AG09309 (cell line): ENCODE data around the gene CDK14.

Source experiments
- DNase-seq: peaks from one replicate; pipeline ENCODE4 v3.0.0-alpha.2; 2010; ENCODE audit warnings: low read depth
- H3K4me3 ChIP-seq: 2 replicates; pipeline ENCODE4 v1.5.1; 2011; ENCODE audit warnings: mild to moderate bottlenecking, low read depth, low read length, moderate library complexity; ENCODE audit not compliant: control insufficient read depth
- CTCF ChIP-seq: IDR thresholded peaks from 2 replicates; pipeline ENCODE4 v1.5.1; 2011; ENCODE audit warnings: mild to moderate bottlenecking, low read depth, low read length, inconsistent platforms; ENCODE audit not compliant: insufficient read depth, control insufficient read depth; ENCODE audit errors: missing control alignments

Gene CDK14

GRCh38 chr7:91064938-91065337 is 468.8 kb downstream of the CDK14 start:
- TF ChIP-seq CTCF: no peak
- no peak for DNase-seq

DNA sequence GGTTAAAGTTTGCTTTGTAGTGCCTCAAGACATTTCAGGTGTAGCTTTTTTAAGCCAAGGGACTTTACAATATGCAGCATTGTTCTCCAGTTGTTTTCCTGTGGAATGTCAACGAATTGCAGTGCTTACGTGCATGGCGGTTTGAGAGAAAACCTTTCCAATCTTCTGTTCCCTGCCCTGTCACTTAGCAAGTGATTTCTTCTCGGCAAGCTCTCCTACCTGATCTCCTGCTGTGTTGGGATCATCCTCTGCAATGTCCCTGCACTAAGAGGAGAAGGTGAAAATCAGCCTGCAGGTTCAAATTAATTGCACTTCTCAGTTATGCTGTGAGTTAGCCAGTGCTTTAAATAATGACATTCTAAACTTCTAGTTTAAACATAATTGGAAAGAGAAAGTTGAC is 470.5 kb downstream of the CDK14 start:
- no peak overlapping the region for H3K4me3 ChIP-seq
- TF ChIP-seq CTCF: no peak
- no peak for DNase-seq

More at GRCh38 chr7:91064938-91065337, 468.8 kb downstream of the CDK14 start:
- no peak overlapping the region for H3K4me3 ChIP-seq

DNA sequence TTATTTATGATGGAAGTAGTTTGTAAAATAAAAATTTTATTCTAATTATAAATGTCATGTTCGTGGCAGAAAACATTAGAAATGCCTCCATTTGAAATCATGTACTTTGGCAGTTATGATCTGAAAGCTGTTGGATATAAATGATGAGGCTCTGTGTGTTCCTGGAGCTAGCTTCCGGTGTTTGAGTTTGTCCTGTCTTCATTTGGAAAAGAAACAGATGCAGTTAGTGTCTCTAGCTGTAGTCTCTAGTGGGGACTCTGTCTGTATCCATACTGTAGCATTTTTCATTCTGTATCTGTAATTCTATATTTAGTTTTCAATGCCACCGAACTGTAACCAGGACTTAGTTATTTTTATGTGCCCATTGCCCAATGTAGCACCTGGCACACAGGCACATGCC is 471.1 kb downstream of the CDK14 start:
- H3K4me3 ChIP-seq: no peak overlapping the region
- no peak for DNase-seq
- TF ChIP-seq CTCF: no peak

DNA sequence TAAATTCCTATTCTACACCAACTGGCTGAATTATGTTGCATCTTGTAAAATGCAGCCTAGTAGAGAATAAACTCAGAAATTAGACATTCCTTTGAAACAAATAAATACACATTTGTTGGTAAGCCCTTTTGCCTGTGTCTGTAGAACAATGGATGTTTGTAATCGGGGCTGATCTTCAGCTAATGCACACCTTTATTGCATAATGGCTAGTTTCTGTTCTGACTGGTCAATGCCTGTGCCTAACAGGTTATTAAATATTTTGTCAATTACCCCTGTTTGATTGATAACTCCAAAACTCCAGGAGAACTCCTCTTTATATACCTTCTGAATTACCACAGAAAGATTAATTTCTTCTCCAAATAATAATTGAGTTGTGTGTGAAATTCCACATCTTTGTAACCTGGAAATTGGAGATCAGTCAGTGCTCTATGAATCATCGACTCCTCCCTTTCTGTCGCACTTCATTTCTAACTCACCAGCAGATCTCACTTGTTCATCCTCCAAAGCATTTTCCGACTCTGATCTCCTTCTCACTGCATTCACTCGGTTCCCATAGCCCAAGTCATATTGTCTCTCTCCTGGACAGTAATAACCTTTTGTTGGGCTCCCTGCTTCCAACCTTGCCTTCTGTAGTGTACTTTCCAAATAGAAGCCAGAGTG is 472.1 kb downstream of the CDK14 start:
- H3K4me3 ChIP-seq: no peak overlapping the region
- no peak for DNase-seq
- TF ChIP-seq CTCF: no peak

- no peak overlapping the region for H3K4me3 ChIP-seq
- DNase-seq: no peak
- no peak for TF ChIP-seq CTCF
Measured at GRCh38 chr7:91069146-91069545, 473.0 kb downstream of the CDK14 start.

- no peak for TF ChIP-seq CTCF
- no peak for DNase-seq
- no peak overlapping the region for H3K4me3 ChIP-seq
Measured at GRCh38 chr7:91079487-91079886, 483.4 kb downstream of the CDK14 start.

DNA sequence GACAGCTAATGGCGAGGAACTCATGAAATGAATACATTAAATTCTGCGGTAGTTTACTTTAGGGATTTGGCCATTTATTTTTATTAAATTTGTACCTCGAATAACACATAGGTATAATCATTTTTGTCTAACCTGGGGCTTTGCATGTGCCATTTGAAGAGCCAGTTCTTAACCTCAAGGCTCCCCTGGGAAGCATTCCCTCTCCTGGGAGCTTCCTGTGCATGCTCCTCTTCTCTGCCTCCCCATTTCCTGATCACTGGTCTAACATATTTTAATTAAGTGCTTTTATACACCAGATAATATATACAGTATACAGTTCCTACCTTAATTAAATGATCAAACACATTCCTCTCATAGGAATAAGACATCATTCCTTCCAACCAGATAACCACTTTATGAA is 484.2 kb downstream of the CDK14 start:
- no peak for DNase-seq
- no peak for TF ChIP-seq CTCF
- H3K4me3 ChIP-seq: no peak overlapping the region
